Measurements from ENCODE around the gene AP1AR. TPM values are rescaled to one million over a fixed set of nuclear protein-coding genes. Genes with fewer than 3 reads are reported as not detected.

AP1AR gene
- total RNA-seq, 2 experiments from 2014 or later: 18.2 to 39.2 TPM

DNA sequence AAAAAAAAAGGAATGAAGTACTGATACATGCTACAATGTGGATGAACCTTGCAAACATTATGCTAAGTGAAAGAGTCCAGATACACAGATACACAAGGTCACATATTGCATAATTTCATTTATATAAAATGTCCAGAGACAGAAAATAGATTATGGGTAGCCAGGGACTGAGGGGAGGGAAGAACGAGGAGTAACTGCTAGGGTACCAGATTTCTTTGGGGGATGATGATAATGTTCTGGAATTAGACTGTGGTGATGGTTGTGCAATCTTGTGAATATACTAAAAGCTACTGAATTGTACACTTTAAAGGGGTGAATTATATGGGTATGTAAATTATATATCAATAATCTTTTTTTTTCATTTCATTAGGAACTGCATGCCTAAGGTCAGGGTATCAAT is 20.8 kb upstream of the AP1AR start:
- H3K4me3 ChIP-seq (ENCODE audit: low read depth, low read length, poor library complexity, severe bottlenecking): no peak overlapping the region
- H3K27ac ChIP-seq (ENCODE audit: low read depth, low read length, poor library complexity, severe bottlenecking): no peak overlapping the region
- ChIA-PET CTCF (ENCODE audit: unreplicated experiment) (no interaction called here), POLR2A (interaction anchor here (0.6 kb wide), 1 partner anchor 25 kb away, joined by 4 read pairs; no protein-coding TSS in a partner anchor)
- H3K9me3 ChIP-seq (ENCODE audit: low read length): no peaks in the 10 kb centered on the region
- BruUV-seq (replicated peaks): no TSS peak
- TF ChIP-seq, protein P1, sequence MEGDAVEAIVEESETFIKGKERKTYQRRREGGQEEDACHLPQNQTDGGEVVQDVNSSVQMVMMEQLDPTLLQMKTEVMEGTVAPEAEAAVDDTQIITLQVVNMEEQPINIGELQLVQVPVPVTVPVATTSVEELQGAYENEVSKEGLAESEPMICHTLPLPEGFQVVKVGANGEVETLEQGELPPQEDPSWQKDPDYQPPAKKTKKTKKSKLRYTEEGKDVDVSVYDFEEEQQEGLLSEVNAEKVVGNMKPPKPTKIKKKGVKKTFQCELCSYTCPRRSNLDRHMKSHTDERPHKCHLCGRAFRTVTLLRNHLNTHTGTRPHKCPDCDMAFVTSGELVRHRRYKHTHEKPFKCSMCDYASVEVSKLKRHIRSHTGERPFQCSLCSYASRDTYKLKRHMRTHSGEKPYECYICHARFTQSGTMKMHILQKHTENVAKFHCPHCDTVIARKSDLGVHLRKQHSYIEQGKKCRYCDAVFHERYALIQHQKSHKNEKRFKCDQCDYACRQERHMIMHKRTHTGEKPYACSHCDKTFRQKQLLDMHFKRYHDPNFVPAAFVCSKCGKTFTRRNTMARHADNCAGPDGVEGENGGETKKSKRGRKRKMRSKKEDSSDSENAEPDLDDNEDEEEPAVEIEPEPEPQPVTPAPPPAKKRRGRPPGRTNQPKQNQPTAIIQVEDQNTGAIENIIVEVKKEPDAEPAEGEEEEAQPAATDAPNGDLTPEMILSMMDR (conservative IDR thresholded peaks at IDR 0.05; ENCODE audit: low read length): no peak
- TF ChIP-seq EZH2phosphoT487 (IDR thresholded peaks at IDR 0.05; ENCODE audit: borderline replicate concordance, low read depth, low read length): no peak
- no peaks in the 10 kb centered on the region for H4K20me1 ChIP-seq (ENCODE audit: insufficient read depth, low read length)
- DNase-seq (ENCODE audit: low spot score): no peak
- peaks cover 4% of the 10 kb centered on the region for H3K4me1 ChIP-seq (ENCODE audit: insufficient read depth, low read length, poor library complexity, severe bottlenecking)
- H3K79me2 ChIP-seq (ENCODE audit: insufficient read depth, low read depth, low read length): no peaks in the 10 kb centered on the region
- no peak overlapping the region for H2AFZ ChIP-seq (ENCODE audit: low read length)
- H3K4me2 ChIP-seq (ENCODE audit: low read length): no peak overlapping the region
- intact Hi-C loops (cut with micrococcal nuclease; ENCODE audit: unreplicated experiment): loop anchor here (5.0 to 10.0 kb wide), 2 partner anchors 52 to 554 kb away; no protein-coding TSS in a partner anchor
- no peaks in the 10 kb centered on the region for H3K36me3 ChIP-seq (ENCODE audit: insufficient read depth, low read length)
- H3K9me2 ChIP-seq (ENCODE audit: insufficient read depth, low read length): no peaks in the 10 kb centered on the region

- Histone ChIP-seq H3K27ac (ENCODE audit: low read depth, low read length, poor library complexity, severe bottlenecking) (no peak overlapping the region), H3K9me3 (ENCODE audit: low read length) (no peaks in the 10 kb centered on the region), H3K4me2 (ENCODE audit: low read length) (no peak overlapping the region), H3K9me2 (ENCODE audit: insufficient read depth, low read length) (no peaks in the 10 kb centered on the region), H4K20me1 (ENCODE audit: insufficient read depth, low read length) (no peaks in the 10 kb centered on the region), H2AFZ (ENCODE audit: low read length) (peak overlapping the region; percentile 56), H3K79me2 (ENCODE audit: insufficient read depth, low read depth, low read length) (no peaks in the 10 kb centered on the region), H3K36me3 (ENCODE audit: insufficient read depth, low read length) (no peaks in the 10 kb centered on the region), H3K4me1 (ENCODE audit: insufficient read depth, low read length, poor library complexity, severe bottlenecking) (peaks cover 4% of the 10 kb centered on the region), H3K4me3 (ENCODE audit: low read depth, low read length, poor library complexity, severe bottlenecking) (no peak overlapping the region)
- POLR2A ChIA-PET: interaction anchor here (0.6 to 2.5 kb wide), 3 partner anchors 20 to 324 kb away, joined by 4 to 14 read pairs (median 4); no protein-coding TSS in a partner anchor
- intact Hi-C loops (cut with micrococcal nuclease; ENCODE audit: unreplicated experiment): loop anchor here (5.0 to 10.0 kb wide), 2 partner anchors 49 to 552 kb away; no protein-coding TSS in a partner anchor
- peak; percentile 23 for DNase-seq (ENCODE audit: low spot score)
- BruUV-seq (replicated peaks): no TSS peak
- TF ChIP-seq, protein P1 (conservative IDR thresholded peaks at IDR 0.05; ENCODE audit: low read length): no peak
- no peak for TF ChIP-seq EZH2phosphoT487 (IDR thresholded peaks at IDR 0.05; ENCODE audit: borderline replicate concordance, low read depth, low read length)
- CTCF ChIA-PET (ENCODE audit: unreplicated experiment): no interaction called here
Measured at GRCh38 chr4:112213091-112213490, 18.5 kb upstream of the AP1AR start.

DNA sequence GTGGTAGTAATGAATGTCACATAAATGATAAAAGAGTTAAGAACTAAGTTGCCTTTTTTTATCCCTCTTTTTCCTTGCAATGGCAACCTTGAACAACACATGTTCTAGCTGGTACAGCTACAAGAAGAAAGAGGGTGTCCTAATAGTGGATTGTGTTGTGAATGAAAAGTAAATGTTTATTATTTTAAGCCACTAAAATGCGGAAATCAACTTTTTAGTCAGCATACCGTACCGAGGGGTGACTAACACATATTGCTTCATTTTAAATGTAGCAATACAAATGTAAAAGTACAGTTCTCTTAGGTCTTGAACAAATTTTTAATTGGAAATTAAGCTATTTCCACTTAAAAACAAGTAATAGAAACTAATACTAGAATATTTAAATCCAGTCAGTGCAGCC is 17.7 kb upstream of the AP1AR start:
- no peak for TF ChIP-seq EZH2phosphoT487 (IDR thresholded peaks at IDR 0.05; ENCODE audit: borderline replicate concordance, low read depth, low read length)
- TF ChIP-seq, protein P1 (conservative IDR thresholded peaks at IDR 0.05; ENCODE audit: low read length): no peak
- H3K27ac ChIP-seq (ENCODE audit: low read depth, low read length, poor library complexity, severe bottlenecking): no peak overlapping the region
- intact Hi-C loops (cut with micrococcal nuclease; ENCODE audit: unreplicated experiment): loop anchor here (1.0 to 10.0 kb wide), 3 partner anchors 48 to 551 kb away; no protein-coding TSS in a partner anchor

More for the DNA sequence above, 17.7 kb upstream of the AP1AR start:
- POLR2A ChIA-PET: interaction anchor here (0.7 to 2.5 kb wide), 12 partner anchors 9 to 350 kb away, joined by 3 to 14 read pairs (median 4); no protein-coding TSS in a partner anchor
- Histone ChIP-seq H3K4me3 (ENCODE audit: low read depth, low read length, poor library complexity, severe bottlenecking) (no peak overlapping the region), H3K9me2 (ENCODE audit: insufficient read depth, low read length) (no peaks in the 10 kb centered on the region), H3K4me1 (ENCODE audit: insufficient read depth, low read length, poor library complexity, severe bottlenecking) (peaks cover 4% of the 10 kb centered on the region), H3K79me2 (ENCODE audit: insufficient read depth, low read depth, low read length) (no peaks in the 10 kb centered on the region), H4K20me1 (ENCODE audit: insufficient read depth, low read length) (no peaks in the 10 kb centered on the region), H3K36me3 (ENCODE audit: insufficient read depth, low read length) (no peaks in the 10 kb centered on the region), H2AFZ (ENCODE audit: low read length) (no peak overlapping the region; the same call in 1 of the 2 replicates), H3K9me3 (ENCODE audit: low read length) (no peaks in the 10 kb centered on the region), H3K4me2 (ENCODE audit: low read length) (no peak overlapping the region)
- no peak for DNase-seq (ENCODE audit: low spot score)
- BruUV-seq (replicated peaks): no TSS peak
- CTCF ChIA-PET (ENCODE audit: unreplicated experiment): interaction anchor here (0.6 kb wide), 1 partner anchor 310 kb away, joined by 3 read pairs; no protein-coding TSS in a partner anchor

Data from OCI-LY7 (cell line).